Erythroblast (primary cell): ENCODE measurements around the gene SNORC.

Source experiments
- DNase-seq, 2 experiments: peaks; one replicate each; lab custom pipeline; 2025; lab: John Stamatoyannopoulos, UW
- GATA1 ChIP-seq: IDR thresholded peaks from 2 replicates; pipeline ENCODE4 v1.6.1; 2011; ENCODE audit warnings: low read depth, mild to moderate bottlenecking, control low read depth, low read length, moderate library complexity
- POLR2A ChIP-seq: IDR thresholded peaks from 2 replicates; pipeline ENCODE4 v1.6.1; 2011; ENCODE audit warnings: mild to moderate bottlenecking, low read length

SNORC gene

GRCh38 chr2:232854082-232854481 is 16.0 kb upstream of the SNORC start:
- DNase-seq, result peak; percentile 75 to 85
- no peak for TF ChIP-seq GATA1
- TF ChIP-seq POLR2A, result no peak

- TF ChIP-seq POLR2A, result no peak
- TF ChIP-seq GATA1, result no peak
- peak in 1 of 2 experiments; percentile 41 for DNase-seq
These were observed 12.9 kb upstream of the SNORC start for GRCh38 chr2:232857158-232857563.

GRCh38 chr2:232859385-232859916 is 10.6 kb upstream of the SNORC start:
- DNase-seq, result no peak
- TF ChIP-seq POLR2A, result no peak
- no peak for TF ChIP-seq GATA1

GRCh38 chr2:232860593-232861241 is 9.3 kb upstream of the SNORC start:
- no peak for TF ChIP-seq GATA1
- TF ChIP-seq POLR2A, result no peak
- DNase-seq, result no peak

GRCh38 chr2:232861353-232861752 is 8.7 kb upstream of the SNORC start:
- TF ChIP-seq POLR2A (no peak), GATA1 (no peak)
- no peak for DNase-seq

- no peak for DNase-seq
- TF ChIP-seq GATA1, result no peak
- no peak for TF ChIP-seq POLR2A
These were observed 6.1 kb upstream of the SNORC start for GRCh38 chr2:232863996-232864395.

- no peak for DNase-seq
- no peak for TF ChIP-seq POLR2A
- TF ChIP-seq GATA1, result no peak
These were observed 4.9 kb upstream of the SNORC start for GRCh38 chr2:232865165-232865564.

GRCh38 chr2:232866104-232866503 is 4.0 kb upstream of the SNORC start:
- DNase-seq, result no peak
- TF ChIP-seq POLR2A (no peak), GATA1 (no peak)

- DNase-seq, result no peak
- no peak for TF ChIP-seq GATA1
- no peak for TF ChIP-seq POLR2A
These were observed 686 bp upstream of the SNORC start for GRCh38 chr2:232869138-232870017.

- TF ChIP-seq GATA1, result no peak
- TF ChIP-seq POLR2A, result no peak
- DNase-seq, result no peak
These were observed 805 bp downstream of the SNORC start for GRCh38 chr2:232870766-232871371.

GRCh38 chr2:232871418-232871834 is 1.4 kb downstream of the SNORC start:
- DNase-seq, result no peak
- no peak for TF ChIP-seq GATA1
- no peak for TF ChIP-seq POLR2A

GRCh38 chr2:232871835-232872736 is 2.0 kb downstream of the SNORC start:
- no peak for DNase-seq
- TF ChIP-seq GATA1, result no peak
- TF ChIP-seq POLR2A, result no peak

GRCh38 chr2:232872826-232873225 is 2.8 kb downstream of the SNORC start:
- DNase-seq, result no peak
- no peak for TF ChIP-seq GATA1
- TF ChIP-seq POLR2A, result no peak
